Thymus (tissue), 11 donors: Measurements from ENCODE around the gene RHOB. TPM values are rescaled to one million over a fixed set of nuclear protein-coding genes. Genes with fewer than 3 reads are reported as not detected.

Experiments
- DNase-seq, 9 donors: peaks; one replicate each; pipeline ENCODE4 v3.0.0-alpha.2; 2013; ENCODE audit warnings: low spot score in 9 of 9, low read depth in 6 of 9, missing footprints in 1 of 9
- H3K27ac ChIP-seq, 2 donors: one replicate each; pipeline ENCODE4 v1.5.1; 2013; ENCODE audit warnings: control low read depth in 1 of 2, low read depth in 1 of 2, low read length in 1 of 2, mild to moderate bottlenecking in 1 of 2, moderate library complexity in 1 of 2
- H3K27me3 ChIP-seq, 2 donors: one replicate each; pipeline ENCODE4 v1.5.1; 2013; ENCODE audit warnings: low read length in 1 of 2; ENCODE audit not compliant: control insufficient read depth in 2 of 2, insufficient read depth in 1 of 2
- H3K36me3 ChIP-seq, 2 donors: one replicate each; pipeline ENCODE4 v1.5.1; 2013; ENCODE audit warnings: low read length in 1 of 2, mild to moderate bottlenecking in 1 of 2, moderate library complexity in 1 of 2; ENCODE audit not compliant: control insufficient read depth in 2 of 2, insufficient read depth in 2 of 2
- H3K4me1 ChIP-seq, 2 donors: one replicate each; pipeline ENCODE4 v1.5.1; 2013; ENCODE audit warnings: low read length in 2 of 2; ENCODE audit not compliant: control insufficient read depth in 2 of 2, insufficient read depth in 2 of 2
- H3K4me3 ChIP-seq, 2 donors: one replicate each; pipeline ENCODE4 v1.5.1; 2013; ENCODE audit warnings: low read length in 2 of 2, control low read depth in 1 of 2, mild to moderate bottlenecking in 1 of 2
- H3K9me3 ChIP-seq, 2 donors: one replicate each; pipeline ENCODE4 v1.5.1; 2013; ENCODE audit warnings: low read length in 1 of 2, mild to moderate bottlenecking in 1 of 2; ENCODE audit not compliant: control insufficient read depth in 2 of 2, insufficient read depth in 1 of 2
- WGBS: extraction: QIAGEN DNeasy Blood & Tissue Kit; methylation state at CpG from one replicate; pipeline ENCODE4 v1.1.7; 2013; 5-methylcytosine and 5-hydroxymethylcytosine counted together
- polyA plus RNA-seq: library from polyadenylated mRNA; stranded (reverse); fragments of 200-250 nt; gene quantifications from one replicate; pipeline ENCODE4 v1.2.3, GENCODE V29; 2013
- total RNA-seq: library from RNA; stranded (reverse); fragments of 120-200 nt; gene quantifications from one replicate; pipeline ENCODE4 v1.2.4, GENCODE V29; 2013
- donor health status: healthy.

The RHOB gene
- total and polyA plus RNA-seq, 2 donors, result 59.0 to 281 TPM

DNA sequence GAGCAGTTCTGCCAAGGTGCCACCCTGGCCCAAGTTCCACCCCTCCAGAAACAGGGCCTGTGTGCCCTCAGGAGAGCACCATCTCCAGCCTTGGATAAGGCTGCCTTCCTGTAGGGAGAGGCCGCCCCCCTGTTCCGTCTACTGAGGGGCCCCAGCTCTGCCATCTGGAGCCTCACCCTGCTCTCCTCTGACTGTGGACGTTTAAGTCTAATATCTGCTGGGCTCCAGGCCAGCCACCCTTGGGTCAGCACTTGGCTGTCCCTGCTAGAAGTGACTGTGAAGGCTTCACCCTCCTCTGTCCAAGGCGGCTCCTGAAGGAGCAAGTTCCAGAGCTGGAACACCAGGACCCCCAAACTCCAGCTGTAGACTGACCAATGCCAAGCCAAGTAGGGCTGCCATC, 26.3 kb downstream of the RHOB start:
- no peak overlapping the region for H3K27ac ChIP-seq
- no peaks in the 10 kb centered on the region for H3K36me3 ChIP-seq
- no peak for DNase-seq
- H3K9me3 ChIP-seq, result no peaks in the 10 kb centered on the region
- WGBS, result 97% methylated on average over 4 of the region's 4 CpGs
- H3K27me3 ChIP-seq, result no peaks in the 10 kb centered on the region
- H3K4me1 ChIP-seq, result no peaks in the 10 kb centered on the region
- no peak overlapping the region for H3K4me3 ChIP-seq

DNA sequence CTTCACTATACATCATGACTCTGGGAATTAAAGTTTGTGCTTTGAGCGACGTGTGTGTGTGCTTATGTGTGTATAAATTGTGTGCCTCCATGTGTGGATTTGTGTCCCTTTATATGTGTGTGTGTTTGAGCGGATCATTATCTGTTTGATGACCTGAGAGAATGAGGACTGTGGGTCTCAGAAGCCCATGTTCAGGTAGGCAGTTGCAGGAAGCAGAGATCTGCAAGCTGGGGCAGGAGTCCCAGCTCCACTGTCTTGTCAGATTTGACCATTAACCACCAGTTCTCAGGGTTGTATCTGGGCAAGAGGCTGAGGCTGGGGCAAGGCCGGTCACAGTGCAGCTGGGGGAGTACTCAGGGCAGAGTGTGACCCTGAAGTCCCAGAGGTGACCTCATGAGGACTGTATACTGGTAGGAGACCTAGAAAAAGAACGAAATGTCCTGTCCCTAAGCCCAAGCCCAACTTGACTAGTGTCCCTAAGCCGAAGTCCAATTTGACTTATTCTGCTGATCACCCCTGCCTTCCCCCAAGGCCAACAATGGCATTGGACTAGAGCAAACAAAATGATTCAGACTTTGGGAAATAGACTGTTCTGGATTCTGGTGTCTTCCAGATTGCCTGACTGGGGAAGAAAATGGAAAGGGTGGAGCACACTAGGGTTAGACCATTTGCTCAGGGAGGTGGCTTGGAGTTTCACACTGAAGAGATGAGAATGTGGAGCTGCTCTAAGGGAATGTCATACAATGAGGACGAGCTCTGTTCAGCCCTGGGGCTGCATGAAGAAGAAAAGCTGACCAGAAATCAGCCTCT, 28.1 kb downstream of the RHOB start:
- Histone ChIP-seq H3K4me3 (no peak overlapping the region), H3K27me3 (no peaks in the 10 kb centered on the region), H3K4me1 (no peaks in the 10 kb centered on the region), H3K36me3 (no peaks in the 10 kb centered on the region), H3K9me3 (no peaks in the 10 kb centered on the region), H3K27ac (no peak overlapping the region)
- WGBS, result 86% methylated on average over 7 of the region's 7 CpGs
- DNase-seq, result no peak

DNA sequence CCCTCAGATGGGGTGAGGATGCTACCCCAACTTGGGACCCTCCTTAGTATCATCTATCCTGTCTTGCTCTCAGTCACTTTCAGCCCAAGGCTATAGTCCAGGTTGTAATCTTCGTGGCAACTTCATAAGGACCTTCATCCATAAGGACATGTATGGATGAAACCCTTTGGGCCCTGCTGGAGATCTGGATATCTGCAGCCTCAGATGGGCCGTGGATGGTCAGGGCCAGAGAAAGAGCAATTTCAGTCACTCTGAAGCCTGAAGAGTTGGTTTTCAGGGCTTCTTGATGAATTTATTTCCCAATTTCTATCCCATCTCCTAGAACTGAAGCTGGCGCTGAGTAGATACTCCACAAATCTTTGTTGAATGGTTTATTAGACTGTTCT, 28.7 kb downstream of the RHOB start:
- Histone ChIP-seq H3K4me1 (no peaks in the 10 kb centered on the region), H3K9me3 (no peaks in the 10 kb centered on the region), H3K27me3 (no peaks in the 10 kb centered on the region), H3K36me3 (no peaks in the 10 kb centered on the region), H3K27ac (no peak overlapping the region), H3K4me3 (no peak overlapping the region)
- WGBS, result 94% methylated on average over 3 of the region's 3 CpGs
- DNase-seq, result no peak

DNA sequence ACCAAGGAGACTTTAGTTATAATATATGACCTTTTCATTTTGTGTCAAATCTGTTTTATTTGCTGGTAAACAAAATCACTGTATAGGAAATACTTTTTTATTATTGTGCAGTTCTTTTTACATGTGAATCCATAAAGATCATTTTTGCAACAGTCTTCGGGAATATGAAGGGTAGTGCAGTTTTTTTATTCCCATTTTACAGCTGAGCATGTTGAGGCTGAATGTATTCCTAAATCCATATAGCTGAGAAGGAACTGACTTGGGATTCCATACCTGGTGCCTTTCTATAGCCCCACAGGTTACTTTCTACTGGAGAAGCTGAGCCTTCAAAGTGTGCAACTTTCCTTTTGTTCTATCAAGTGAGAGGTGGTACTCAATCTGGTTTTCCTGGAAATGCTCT, 29.6 kb downstream of the RHOB start:
- no peak for DNase-seq
- 98% methylated on average over 1 of the region's 1 CpG for WGBS
- no peak overlapping the region for H3K27ac ChIP-seq
- H3K27me3 ChIP-seq, result no peaks in the 10 kb centered on the region
- no peaks in the 10 kb centered on the region for H3K9me3 ChIP-seq
- H3K36me3 ChIP-seq, result no peaks in the 10 kb centered on the region
- H3K4me1 ChIP-seq, result no peaks in the 10 kb centered on the region
- H3K4me3 ChIP-seq, result no peak overlapping the region

DNA sequence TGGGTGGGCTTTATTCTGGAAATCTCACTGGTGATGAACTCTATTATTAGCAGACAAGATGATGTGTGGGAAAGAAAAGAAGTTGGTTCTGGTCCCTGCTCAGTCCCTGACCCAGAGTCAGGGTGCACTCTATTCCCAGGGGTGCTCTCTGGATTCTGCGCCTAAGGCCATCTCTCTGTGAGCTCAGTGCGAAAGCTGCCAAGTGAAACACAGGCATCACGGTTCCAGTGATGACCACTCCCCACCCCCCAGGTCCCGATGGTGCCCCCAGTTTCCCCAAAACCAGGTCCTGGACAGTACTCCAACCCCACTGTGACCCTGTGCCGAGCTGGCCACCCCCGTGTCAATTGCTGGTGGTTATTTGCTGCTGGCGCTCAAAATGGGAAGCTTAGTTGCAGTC, 30.1 kb downstream of the RHOB start:
- no peaks in the 10 kb centered on the region for H3K36me3 ChIP-seq
- H3K9me3 ChIP-seq, result no peaks in the 10 kb centered on the region
- DNase-seq, result no peak
- H3K4me3 ChIP-seq, result no peak overlapping the region
- no peaks in the 10 kb centered on the region for H3K4me1 ChIP-seq
- WGBS, result 89% methylated on average over 7 of the region's 7 CpGs
- H3K27ac ChIP-seq, result no peak overlapping the region
- H3K27me3 ChIP-seq, result no peaks in the 10 kb centered on the region

DNA sequence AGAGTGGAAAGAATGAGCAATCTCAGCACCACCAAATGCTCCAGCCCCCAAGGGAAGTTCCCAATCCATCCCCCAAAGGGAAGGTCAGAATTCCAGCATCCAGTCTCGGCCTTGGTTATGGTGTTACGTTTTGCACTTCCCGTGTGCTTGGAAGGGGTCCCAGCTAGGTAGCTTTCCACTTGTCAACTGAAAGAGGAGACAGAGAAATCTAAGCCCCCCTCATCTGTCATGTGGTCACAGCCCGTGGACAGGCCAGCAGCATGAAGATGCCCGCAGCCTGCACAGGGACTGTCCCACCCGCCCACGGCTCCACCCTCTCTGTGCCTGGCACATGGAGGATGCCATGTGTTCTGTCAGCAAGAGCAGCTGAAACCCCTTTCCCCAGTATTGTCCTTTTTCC, 32.1 kb downstream of the RHOB start:
- Histone ChIP-seq H3K4me1 (no peaks in the 10 kb centered on the region), H3K4me3 (no peak overlapping the region), H3K36me3 (no peaks in the 10 kb centered on the region), H3K27me3 (no peaks in the 10 kb centered on the region), H3K9me3 (no peaks in the 10 kb centered on the region), H3K27ac (no peak overlapping the region)
- no peak for DNase-seq
- 95% methylated on average over 7 of the region's 7 CpGs for WGBS

DNA sequence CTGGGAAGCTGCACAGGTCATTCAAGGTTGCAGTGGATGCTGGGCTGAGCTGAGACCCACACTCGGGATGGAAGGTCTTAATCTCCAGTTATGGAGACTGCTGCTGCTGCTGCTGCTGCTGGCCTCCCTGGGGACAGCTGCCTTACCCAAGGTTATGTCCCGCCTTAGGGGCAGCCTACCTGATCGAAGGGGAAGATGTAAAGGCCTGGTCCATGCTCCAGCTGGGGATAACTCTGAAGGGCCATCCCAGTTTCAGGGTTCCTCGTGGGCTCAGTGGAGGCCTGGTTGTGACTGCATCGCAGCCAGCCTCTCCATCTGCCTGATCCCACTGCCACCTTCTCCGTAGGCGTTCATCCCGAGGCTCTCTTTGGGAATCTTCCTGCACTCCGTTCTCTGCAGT, 33.0 kb downstream of the RHOB start:
- Histone ChIP-seq H3K4me3 (no peak overlapping the region), H3K27me3 (no peaks in the 10 kb centered on the region), H3K36me3 (no peaks in the 10 kb centered on the region), H3K4me1 (no peaks in the 10 kb centered on the region), H3K27ac (no peak overlapping the region), H3K9me3 (no peaks in the 10 kb centered on the region)
- WGBS, result 90% methylated on average over 9 of the region's 9 CpGs
- DNase-seq, result no peak

DNA sequence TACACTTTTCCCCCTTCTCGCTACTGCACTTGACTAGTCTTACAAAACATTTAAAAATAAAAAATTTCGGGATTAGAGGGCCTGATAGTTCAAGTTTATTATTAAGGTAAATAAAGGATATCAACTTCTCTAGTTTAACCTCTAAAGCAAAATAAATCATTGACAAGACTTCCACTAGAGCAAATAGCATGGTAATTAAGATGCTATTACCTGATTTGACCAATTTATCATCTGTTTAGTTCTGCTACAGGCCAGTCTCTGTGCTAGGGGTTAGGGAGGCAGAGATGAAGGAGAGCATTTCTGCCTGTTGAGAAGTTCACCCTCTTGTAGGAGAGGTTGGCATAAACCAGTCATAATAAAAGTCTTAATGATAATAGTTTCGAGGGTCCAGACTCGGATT, 34.0 kb downstream of the RHOB start:
- Histone ChIP-seq H3K36me3 (no peaks in the 10 kb centered on the region), H3K4me3 (no peak overlapping the region), H3K27ac (no peak overlapping the region), H3K27me3 (no peaks in the 10 kb centered on the region), H3K4me1 (no peaks in the 10 kb centered on the region), H3K9me3 (no peaks in the 10 kb centered on the region)
- no peak for DNase-seq
- WGBS, result 83% methylated on average over 4 of the region's 4 CpGs

DNA sequence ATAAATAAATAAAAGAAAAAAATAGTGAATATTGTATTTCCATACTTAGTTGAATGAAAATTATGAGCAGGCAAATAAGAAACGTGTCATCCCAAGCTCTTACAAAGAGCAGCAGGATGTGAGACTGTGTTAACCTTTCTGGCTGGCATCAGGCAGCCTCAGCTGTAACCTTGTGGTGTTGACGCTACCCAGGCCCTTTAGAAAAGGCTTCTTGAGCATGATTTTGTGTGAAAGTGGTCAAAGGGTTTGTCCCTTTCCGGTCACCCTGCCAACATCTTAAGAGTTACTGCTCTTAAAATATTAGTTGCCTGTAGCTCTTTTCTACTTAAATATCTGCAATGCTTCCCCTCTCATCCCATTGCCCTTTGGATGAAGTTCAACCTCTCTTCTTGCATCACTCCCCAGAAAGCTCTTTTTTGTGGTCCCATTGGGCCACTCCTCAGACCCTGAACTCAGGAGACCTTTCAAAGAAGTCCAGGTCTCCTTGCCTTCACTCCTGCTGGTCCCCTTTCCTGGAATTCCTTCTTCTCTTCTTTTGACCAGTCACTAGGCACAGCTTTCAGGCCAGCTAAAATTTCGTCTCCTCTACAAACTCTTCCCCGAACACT, 35.0 kb downstream of the RHOB start:
- Histone ChIP-seq H3K4me1 (peaks cover 0 to 1% of the 10 kb centered on the region in 2 donors), H3K27ac (no peak overlapping the region), H3K4me3 (no peak overlapping the region), H3K27me3 (no peaks in the 10 kb centered on the region), H3K9me3 (no peaks in the 10 kb centered on the region), H3K36me3 (no peaks in the 10 kb centered on the region)
- WGBS, result 95% methylated on average over 5 of the region's 5 CpGs
- DNase-seq, result no peak
